Measurements from ENCODE around the gene TJP1. TPM values are rescaled to one million over a fixed set of nuclear protein-coding genes. Genes with fewer than 3 reads are reported as not detected.
"Not testable (repeated sequence)": the region's sequence is repeated elsewhere in the genome, so short reads cannot be mapped to it uniquely, and the experiment has no call there.

Gene TJP1
- total and polyA plus RNA-seq, 5 experiments from 2014 or later, result not detected

DNA sequence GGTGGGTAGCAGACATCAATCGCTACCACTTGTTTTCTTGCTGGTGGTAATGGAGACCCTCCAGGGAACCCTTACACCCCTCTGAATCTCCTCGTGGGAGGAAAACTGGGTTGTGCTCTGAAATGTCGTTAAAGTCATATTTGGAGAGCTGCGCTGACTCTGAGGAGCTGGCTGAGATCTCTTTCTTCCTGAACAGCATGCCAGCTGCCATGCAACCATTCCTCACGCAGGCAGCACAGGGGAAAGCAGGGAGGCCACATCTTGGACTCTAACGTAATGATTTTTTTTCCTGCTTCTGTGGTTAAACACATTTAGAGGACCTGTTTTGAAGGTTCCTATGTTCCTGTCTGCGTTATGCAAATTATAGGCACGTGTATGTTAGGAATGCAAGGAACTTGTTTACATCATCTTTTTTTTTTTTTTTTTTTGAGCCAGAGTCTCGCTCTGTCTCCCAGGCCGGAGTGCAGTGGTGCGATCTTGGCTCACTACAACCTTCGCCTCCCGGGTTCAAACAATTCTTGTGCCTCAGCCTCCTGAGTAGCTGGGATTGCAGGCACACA, 156.7 kb downstream of the TJP1 start:
- Mint-ChIP-seq H3K4me3 (no peak overlapping the region), H3K27me3 (peaks cover 1 to 24% (median 21%) of the 10 kb centered on the region in 5 donors), H3K36me3 (no peaks in the 10 kb centered on the region), H3K4me1 (peaks cover 0 to 2% (median 0%) of the 10 kb centered on the region in 4 donors), H3K9me3 (no peaks in the 10 kb centered on the region), H3K27ac (peak overlapping the region in 1 of 10 donors; percentile 3)
- DNase-seq (no peak), ATAC-seq (no peak)
- POLR2A ChIA-PET, result no interaction called here

DNA sequence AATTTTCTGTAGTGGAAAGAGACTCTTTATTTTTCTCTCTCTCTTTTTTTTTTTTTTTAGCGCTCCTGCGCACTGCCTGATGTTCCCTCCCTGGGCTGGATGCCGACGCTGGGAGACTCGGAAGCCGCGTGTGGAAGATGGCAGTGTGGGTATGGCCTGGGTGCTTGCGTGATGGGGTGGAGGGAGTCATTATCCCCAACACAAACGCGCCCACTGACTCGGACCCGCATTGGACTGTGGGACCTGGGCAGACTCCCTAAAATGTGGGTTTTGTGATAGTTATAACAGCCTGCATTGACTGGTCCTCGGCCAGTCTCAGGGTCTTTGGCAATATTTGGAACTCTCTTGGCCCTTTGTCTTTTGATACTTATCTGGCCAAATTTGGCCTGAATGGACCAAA, 157.9 kb downstream of the TJP1 start:
- Mint-ChIP-seq H3K9me3 (no peaks in the 10 kb centered on the region), H3K36me3 (no peaks in the 10 kb centered on the region), H3K27ac (no peak overlapping the region), H3K27me3 (peaks cover 0 to 24% (median 21%) of the 10 kb centered on the region in 5 donors), H3K4me1 (peaks cover 0 to 2% (median 0%) of the 10 kb centered on the region in 4 donors), H3K4me3 (no peak overlapping the region)
- POLR2A ChIA-PET, result no interaction called here
- ATAC-seq (no peak), DNase-seq (no peak)

DNA sequence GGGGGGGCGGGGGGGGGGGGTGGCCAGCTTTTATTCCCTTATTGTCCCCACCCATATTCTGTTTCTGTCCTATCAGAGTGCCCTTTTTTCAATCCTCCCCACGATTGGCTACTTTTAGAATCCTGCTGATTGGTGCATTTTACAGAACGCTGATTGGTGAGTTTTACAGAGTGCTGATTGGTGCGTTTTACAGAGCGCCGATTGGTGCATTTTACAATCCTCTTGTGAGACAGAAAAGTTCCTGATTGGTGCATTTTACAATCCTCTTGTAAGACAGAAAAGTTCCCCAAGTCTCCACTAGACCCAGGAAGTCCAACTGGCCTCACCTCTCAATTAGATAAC, 164.8 kb downstream of the TJP1 start:
- not testable (repeated sequence) for DNase-seq

DNA sequence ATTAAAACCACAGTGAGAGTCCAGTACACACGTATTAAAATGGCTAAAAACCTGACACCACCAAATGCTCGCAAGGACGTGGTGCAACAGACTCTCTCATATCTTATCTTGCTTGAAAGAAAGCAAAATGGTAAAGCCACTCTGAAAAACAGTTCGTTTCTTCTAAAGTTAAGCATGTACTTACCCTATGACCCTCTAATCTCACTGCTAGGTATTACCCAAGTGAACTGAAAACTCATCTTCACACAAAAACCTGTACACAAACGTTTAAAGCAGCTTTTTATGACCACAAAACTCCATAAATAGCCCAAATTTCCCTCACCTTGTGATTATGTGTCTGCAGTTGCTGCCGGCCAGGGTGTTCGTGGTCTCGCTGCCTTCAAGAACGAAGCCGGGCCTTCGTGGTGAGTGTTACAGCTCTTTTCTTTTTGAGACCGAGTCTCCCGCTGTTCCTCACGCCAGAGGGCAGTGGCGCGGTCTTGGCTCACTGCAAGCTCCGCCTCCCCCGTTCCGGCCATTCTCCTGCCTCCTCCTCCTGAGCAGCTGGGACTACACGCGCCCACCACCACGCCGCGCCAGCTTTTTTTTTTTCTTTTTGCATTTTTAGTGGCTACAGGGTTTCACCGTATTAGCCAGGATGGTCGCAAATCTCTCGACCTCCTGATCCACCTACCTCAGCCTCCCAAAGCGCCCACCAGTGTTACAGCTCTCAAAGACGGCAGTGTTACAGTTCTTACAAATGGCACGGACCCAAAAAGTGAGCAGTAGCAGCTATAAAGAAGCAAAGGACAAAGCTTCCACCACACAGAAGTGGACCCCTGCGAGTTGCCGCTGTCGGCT, 165.4 kb downstream of the TJP1 start:
- no peaks in the 10 kb centered on the region for H3K36me3 Mint-ChIP-seq
- H3K9me3 Mint-ChIP-seq, result peaks cover 0 to 17% (median 7%) of the 10 kb centered on the region in 9 donors
- no peaks in the 10 kb centered on the region for H3K4me1 Mint-ChIP-seq
- no peak overlapping the region for H3K4me3 Mint-ChIP-seq
- no peak for DNase-seq
- H3K27ac Mint-ChIP-seq, result no peak overlapping the region
- POLR2A ChIA-PET, result no interaction called here
- ATAC-seq, result no peak
- H3K27me3 Mint-ChIP-seq, result peaks cover 0 to 4% (median 0%) of the 10 kb centered on the region in 5 donors

More for the DNA sequence above, 164.8 kb downstream of the TJP1 start:
- ATAC-seq, H3K27ac Mint-ChIP-seq, H3K27me3 Mint-ChIP-seq, H3K36me3 Mint-ChIP-seq, H3K4me3 Mint-ChIP-seq, H3K4me1 Mint-ChIP-seq, POLR2A ChIA-PET: not testable (repeated sequence)
- peaks cover 0 to 17% (median 7%) of the 10 kb centered on the region in 9 donors for H3K9me3 Mint-ChIP-seq

DNA sequence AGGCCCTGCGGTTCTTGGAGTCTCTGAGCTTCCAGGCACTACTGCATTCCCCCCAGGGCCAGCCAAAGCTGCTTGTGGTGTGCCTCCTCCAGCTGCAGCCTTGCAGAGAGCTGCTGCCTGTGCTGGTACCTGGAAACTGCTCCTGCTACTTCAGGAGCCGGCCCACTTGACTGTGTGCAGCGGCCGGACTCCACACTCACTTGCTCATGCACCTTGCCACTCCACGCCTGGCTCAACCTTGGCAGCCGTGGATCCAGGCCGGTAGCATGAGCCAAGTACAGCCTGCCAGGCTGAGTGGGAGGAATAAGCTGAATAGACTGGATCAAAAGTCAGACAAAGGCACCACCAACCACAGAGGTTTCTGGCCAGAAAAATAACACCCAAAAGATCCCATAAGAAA, 169.7 kb downstream of the TJP1 start:
- ATAC-seq, result no peak
- no peak overlapping the region for H3K27ac Mint-ChIP-seq
- POLR2A ChIA-PET, result no interaction called here
- no peak for DNase-seq
- peaks cover 0 to 5% (median 0%) of the 10 kb centered on the region in 5 donors for H3K27me3 Mint-ChIP-seq
- peaks cover 0 to 8% (median 3%) of the 10 kb centered on the region in 3 donors for H3K36me3 Mint-ChIP-seq
- no peak overlapping the region for H3K4me3 Mint-ChIP-seq
- peaks cover 2 to 38% (median 12%) of the 10 kb centered on the region in 9 donors for H3K9me3 Mint-ChIP-seq
- no peaks in the 10 kb centered on the region for H3K4me1 Mint-ChIP-seq

DNA sequence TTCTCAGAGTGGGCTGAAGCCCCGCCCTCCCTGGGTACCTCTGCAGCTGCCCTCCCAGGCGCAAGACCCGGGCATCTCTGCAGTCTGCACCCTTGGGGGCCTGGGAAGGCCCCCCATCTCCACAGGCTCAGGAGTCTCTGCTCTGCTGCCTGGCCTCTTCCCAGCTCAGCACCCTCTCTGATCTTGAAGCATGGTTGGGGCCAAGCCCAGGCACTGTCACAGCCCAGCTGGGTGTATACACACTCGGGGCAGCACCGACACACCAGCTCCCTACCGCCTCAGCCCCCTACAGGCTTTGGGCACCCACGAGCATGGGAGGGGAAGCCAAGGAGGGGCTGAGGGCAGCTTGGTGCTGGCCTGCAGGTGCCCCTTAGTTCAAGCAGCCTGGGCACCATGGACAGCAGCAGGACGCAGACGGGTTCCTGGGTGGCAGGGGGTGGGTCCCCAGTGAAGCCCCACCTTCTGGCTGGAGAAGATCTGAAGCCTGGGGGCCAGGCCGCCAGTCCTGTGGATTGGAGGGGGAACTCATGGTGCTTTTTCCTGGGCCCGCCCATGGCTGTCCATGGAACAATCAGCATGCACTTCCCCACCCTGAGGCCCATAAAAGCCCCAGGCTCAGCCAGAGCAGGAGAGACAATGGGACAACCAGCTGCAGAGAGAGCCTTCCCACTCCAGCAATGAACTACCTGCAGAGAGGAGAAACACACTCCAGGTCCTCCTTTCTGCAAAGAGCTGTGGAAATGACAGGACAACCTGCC, 170.6 kb downstream of the TJP1 start:
- ATAC-seq, result no peak
- Mint-ChIP-seq H3K36me3 (peaks cover 0 to 17% (median 3%) of the 10 kb centered on the region in 3 donors), H3K27ac (no peak overlapping the region), H3K9me3 (peaks cover 8 to 47% (median 21%) of the 10 kb centered on the region in 9 donors), H3K4me3 (no peak overlapping the region), H3K4me1 (no peaks in the 10 kb centered on the region), H3K27me3 (peaks cover 0 to 5% (median 0%) of the 10 kb centered on the region in 5 donors)
- POLR2A ChIA-PET, result no interaction called here
- no peak for DNase-seq
